B cell (primary cell): Measurements from ENCODE around the gene ADA. TPM values are rescaled to one million over a fixed set of nuclear protein-coding genes. Genes with fewer than 3 reads are reported as not detected.
"Not testable (repeated sequence)": the region's sequence is repeated elsewhere in the genome, so short reads cannot be mapped to it uniquely, and the experiment has no call there.

Experiments
- ATAC-seq: fragments of 200-7000 bp; cut with Tn5 transposase; one replicate; pipeline ENCODE4 v1.10.0; 2021; ENCODE audit warnings: low read depth, mild to moderate bottlenecking, moderate number of reproducible peaks, moderate library complexity
- CTCF ChIA-PET: fragments of 350-600 bp; sonication (Branson Sonifier 250); formaldehyde crosslinking; loops from one replicate; lab custom pipeline; 2021; ENCODE audit warnings: antibody characterized with exemption, inconsistent platforms; lab: Charles Lee
- POLR2A ChIA-PET: fragments of 350-600 bp; sonication (Branson Sonifier 250); formaldehyde crosslinking; loops from one replicate; lab custom pipeline; 2021; ENCODE audit warnings: antibody characterized with exemption; lab: Charles Lee
- DNase-seq: peaks from one replicate; pipeline ENCODE4 v3.0.0; 2013
- H2AFZ ChIP-seq: 2 replicates; pipeline ENCODE4 v1.6.1; 2012; ENCODE audit warnings: mild to moderate bottlenecking, low read depth, low read length; ENCODE audit not compliant: insufficient read depth, poor library complexity, severe bottlenecking
- H3K27ac ChIP-seq, 2 donors: 1 replicate in 1 of 2; 2 replicates in 1 of 2; pipeline ENCODE4 v1.5.1; 2012 to 2013; ENCODE audit warnings: low read length in 2 of 2, mild to moderate bottlenecking in 2 of 2, moderate library complexity in 1 of 2
- H3K27me3 ChIP-seq, 4 experiments: fragments of 200-600 bp in 1 of 4; sonication (generic) in 1 of 4; replicated peaks in 1 of 4; 1 replicate in 2 of 4; 2 replicates in 2 of 4; pipeline versions ENCODE4 v1.6.1 to v1.7.0; 2013 to 2016; ENCODE audit warnings: low read length in 3 of 4, mild to moderate bottlenecking in 2 of 4, mixed read lengths in 1 of 4, moderate library complexity in 1 of 4; ENCODE audit not compliant: insufficient read depth in 4 of 4, control insufficient read depth in 3 of 4; ENCODE audit errors: control extremely low read depth in 1 of 4
- H3K36me3 ChIP-seq, 2 experiments: replicated peaks in 1 of 2; 1 replicate in 1 of 2; 2 replicates in 1 of 2; pipeline versions ENCODE4 v1.6.1 to v1.7.1; 2013; ENCODE audit warnings: low read length in 1 of 2; ENCODE audit not compliant: insufficient read depth in 2 of 2, control insufficient read depth in 1 of 2; ENCODE audit errors: control extremely low read depth in 1 of 2, extremely low read depth in 1 of 2
- H3K4me1 ChIP-seq, 2 donors: fragments of 200-600 bp in 1 of 2; sonication (generic) in 1 of 2; 1 replicate in 1 of 2; 2 replicates in 1 of 2; pipeline versions ENCODE4 v1.5.1 to v1.6.1; 2013 to 2017; ENCODE audit warnings: low read length in 2 of 2; ENCODE audit not compliant: control insufficient read depth in 2 of 2, insufficient read depth in 2 of 2
- H3K4me2 ChIP-seq: replicated peaks from 2 replicates; pipeline ENCODE3; 2012; ENCODE audit warnings: mild to moderate bottlenecking, low read depth, low read length; ENCODE audit not compliant: poor library complexity, severe bottlenecking
- H3K4me3 ChIP-seq, 5 experiments: fragments of 200-600 bp in 1 of 5; sonication (generic) in 1 of 5; 1 replicate in 3 of 5; 2 replicates in 2 of 5; pipeline versions ENCODE4 v1.5.1 to v1.7.0; 2011 to 2016; ENCODE audit warnings: low read length in 4 of 5, mild to moderate bottlenecking in 4 of 5, low read depth in 2 of 5, control low read depth in 1 of 5, moderate library complexity in 1 of 5; ENCODE audit not compliant: insufficient read depth in 1 of 5; ENCODE audit errors: control extremely low read depth in 1 of 5, extremely low read depth in 1 of 5
- H3K79me2 ChIP-seq: fragments of 200-600 bp; sonication (generic); one replicate; pipeline ENCODE4 v1.6.0; 2016; ENCODE audit warnings: low read length; ENCODE audit not compliant: control insufficient read depth, insufficient read depth
- H3K9ac ChIP-seq: fragments of 200-600 bp; sonication (generic); 2 replicates; pipeline ENCODE4 v1.6.1; 2017; ENCODE audit warnings: mild to moderate bottlenecking, low read length, moderate library complexity
- H3K9me3 ChIP-seq, 3 donors: one replicate each; pipeline versions ENCODE4 v1.6.1 to v1.7.1; 2013; ENCODE audit warnings: low read length in 2 of 3; ENCODE audit not compliant: control insufficient read depth in 2 of 3, insufficient read depth in 1 of 3; ENCODE audit errors: control extremely low read depth in 1 of 3
- H4K20me1 ChIP-seq: 2 replicates; pipeline ENCODE4 v1.6.0; 2012; ENCODE audit warnings: mild to moderate bottlenecking, low read length; ENCODE audit not compliant: insufficient read depth, control insufficient read depth, poor library complexity, severe bottlenecking
- H3K27ac Mint-ChIP-seq: one replicate; pipeline ENCODE4 v1.8.0; 2021; ENCODE audit warnings: mixed read lengths
- H3K27me3 Mint-ChIP-seq: one replicate; pipeline ENCODE4 v1.8.0; 2021; ENCODE audit warnings: mixed read lengths
- H3K4me1 Mint-ChIP-seq: one replicate; pipeline ENCODE4 v1.8.0; 2021; ENCODE audit warnings: mixed read lengths
- H3K4me3 Mint-ChIP-seq: one replicate; pipeline ENCODE4 v1.8.0; 2021; ENCODE audit warnings: mixed read lengths
- H3K9me3 Mint-ChIP-seq: one replicate; pipeline ENCODE4 v1.8.0; 2022; ENCODE audit warnings: mixed read lengths; ENCODE audit not compliant: insufficient read depth
- CTCF ChIP-seq: fragments of 200-600 bp; IDR thresholded peaks from one replicate; pipeline ENCODE4 v1.8.0; 2022; ENCODE audit warnings: antibody characterized with exemption, mild to moderate bottlenecking
- EZH2 ChIP-seq: IDR thresholded peaks from 2 replicates; pipeline ENCODE4 v1.6.1; 2012; ENCODE audit warnings: borderline replicate concordance, low read depth, mild to moderate bottlenecking, moderate library complexity, low read length; ENCODE audit not compliant: insufficient read depth, poor library complexity, severe bottlenecking
- WGBS: methylation state at CpG from one replicate; pipeline ENCODE4 v1.1.5; 2013; ENCODE audit warnings: missing lambda C conversion rate; ENCODE audit not compliant: insufficient coverage; 5-methylcytosine and 5-hydroxymethylcytosine counted together
- intact Hi-C: fragments of 100-400 bp; cut with micrococcal nuclease; formaldehyde crosslinking; loops from one replicate; pipeline ENCODE4 v1.10.0; 2022
- polyA plus RNA-seq: library from polyadenylated mRNA; depleted of rRNA; stranded (reverse); fragments of >200 nt; gene quantifications from 2 replicates; pipeline ENCODE4 v1.2.3, GENCODE V29; 2012
- total RNA-seq, 2 donors: library from RNA; stranded (reverse); fragments of 120-200 nt in 1 of 2; gene quantifications; 1 replicate in 1 of 2; 2 replicates in 1 of 2; pipeline versions ENCODE4 v1.2.3 to v1.2.4, GENCODE V29; 2013 to 2022

ADA gene
- total and polyA plus RNA-seq, 2 donors (not counting 1 experiment from before 2014, with no cell fraction given): 10.0 to 34.2 TPM

- peaks cover 25% of the 10 kb centered on the region for H3K4me1 Mint-ChIP-seq
- H3K4me1 ChIP-seq: peaks cover 7 to 11% of the 10 kb centered on the region in 2 donors
- H3K9me3 ChIP-seq: no peaks in the 10 kb centered on the region
- H2AFZ ChIP-seq: no peak overlapping the region
- H3K4me2 ChIP-seq: no peak overlapping the region
- DNase-seq: no peak
- intact Hi-C loops: no loop called here
- H3K4me3 ChIP-seq: no peak overlapping the region
- no peak overlapping the region for H3K4me3 Mint-ChIP-seq
- H3K36me3 ChIP-seq: no peaks in the 10 kb centered on the region
- ATAC-seq: no peak
- H3K27me3 Mint-ChIP-seq: no peaks in the 10 kb centered on the region
- H3K27ac Mint-ChIP-seq: no peak overlapping the region
- peaks cover 0 to 7% (median 0%) of the 10 kb centered on the region in 4 experiments for H3K27me3 ChIP-seq
- CTCF ChIA-PET: interaction anchor here (2.2 kb wide), 1 partner anchor 13 kb away, joined by 8 read pairs; no protein-coding TSS in a partner anchor
- 100% methylated on average over 1 of the region's 3 CpGs for WGBS
- H4K20me1 ChIP-seq: no peaks in the 10 kb centered on the region
- H3K9me3 Mint-ChIP-seq: no peaks in the 10 kb centered on the region
- POLR2A ChIA-PET: no interaction called here
- H3K79me2 ChIP-seq: no peaks in the 10 kb centered on the region
- TF ChIP-seq EZH2: no peak
- no peak for TF ChIP-seq CTCF
- no peak overlapping the region for H3K27ac ChIP-seq
- no peak overlapping the region for H3K9ac ChIP-seq
Observed at GRCh38 chr20:44698351-44698750, 46.9 kb upstream of the ADA start.

- H3K9ac ChIP-seq, H3K79me2 ChIP-seq, H3K27ac Mint-ChIP-seq, H3K4me1 ChIP-seq, H3K4me3 ChIP-seq, DNase-seq, ATAC-seq, H3K27ac ChIP-seq, H3K9me3 ChIP-seq, H3K27me3 Mint-ChIP-seq, H3K36me3 ChIP-seq, H4K20me1 ChIP-seq, H2AFZ ChIP-seq, H3K4me2 ChIP-seq, H3K27me3 ChIP-seq, H3K4me3 Mint-ChIP-seq, intact Hi-C loops, H3K9me3 Mint-ChIP-seq: not testable (repeated sequence)
- ChIA-PET POLR2A (interaction anchor here (0.7 kb wide), 1 partner anchor 52 kb away, joined by 4 read pairs; no protein-coding TSS in a partner anchor), CTCF (interaction anchor here (0.9 kb wide), 1 partner anchor 86 kb away, joined by 3 read pairs; no protein-coding TSS in a partner anchor)
- WGBS: 40% methylated on average over 1 of the region's 5 CpGs
- H3K4me1 Mint-ChIP-seq: peaks cover 13% of the 10 kb centered on the region
Observed at GRCh38 chr20:44697041-44697440, 45.5 kb upstream of the ADA start.
